Endothelial cell of umbilical vein (primary cell): ENCODE results near the gene SPATA2L. TPM values are rescaled to one million over a fixed set of nuclear protein-coding genes. Genes with fewer than 3 reads are reported as not detected.

ENCODE experiments used
- BruUV-seq: library from RNA; stranded (reverse); fragments of 400-500 nt; replicated peaks from 2 replicates; lab custom pipeline; 2021; lab: Mats Ljungman, UMichigan
- CTCF ChIA-PET: fragments of 300-600, 350-600 bp; sonication (Branson Sonifier 250); formaldehyde crosslinking; loops from one replicate; lab custom pipeline; 2021; ENCODE audit warnings: antibody characterized with exemption, inconsistent platforms; lab: Charles Lee
- POLR2A ChIA-PET: fragments of 300-600, 350-600 bp; sonication (Branson Sonifier 250); formaldehyde crosslinking; loops from one replicate; lab custom pipeline; 2021; ENCODE audit warnings: antibody characterized with exemption, inconsistent platforms; lab: Charles Lee
- DNase-seq: peaks from one replicate; pipeline ENCODE4 v3.0.0-alpha.2; 2011; ENCODE audit warnings: low read depth, low spot score
- FAIRE-seq: peaks from 2 replicates; lab custom pipeline; 2011; peaks lifted over from hg19 to GRCh38; lab: Jason Lieb, UNC
- H2AFZ ChIP-seq: 2 replicates; pipeline ENCODE4 v1.6.0; 2012; ENCODE audit warnings: low read depth, low read length, control low read depth, inconsistent platforms
- H3K27ac ChIP-seq: 2 replicates; pipeline ENCODE4 v1.5.1; 2011; ENCODE audit warnings: low read depth, mild to moderate bottlenecking, control low read depth, low read length, moderate library complexity; ENCODE audit not compliant: insufficient read depth
- H3K27me3 ChIP-seq, 2 experiments: 2 replicates each; pipeline versions ENCODE4 v1.6.0 to v1.6.1; 2011; ENCODE audit warnings: low read length in 2 of 2, mixed read lengths in 1 of 2; ENCODE audit not compliant: control insufficient read depth in 2 of 2, insufficient read depth in 2 of 2
- H3K36me3 ChIP-seq, 2 experiments: 2 replicates in 1 of 2; 3 replicates in 1 of 2; pipeline ENCODE4 v1.5.1; 2011; ENCODE audit warnings: low read length in 2 of 2, mild to moderate bottlenecking in 1 of 2, moderate library complexity in 1 of 2; ENCODE audit not compliant: control insufficient read depth in 2 of 2, insufficient read depth in 2 of 2; ENCODE audit errors: extremely low read depth in 1 of 2
- H3K4me1 ChIP-seq: 3 replicates; pipeline ENCODE4 v1.5.1; 2011; ENCODE audit warnings: mild to moderate bottlenecking, low read length; ENCODE audit not compliant: control insufficient read depth, insufficient read depth; ENCODE audit errors: extremely low read depth
- H3K4me2 ChIP-seq: 2 replicates; pipeline ENCODE4 v1.6.1; 2011; ENCODE audit warnings: low read length, control low read depth, mixed read lengths; ENCODE audit not compliant: insufficient read depth
- H3K4me3 ChIP-seq, 3 experiments: fragments of 200-600 bp in 1 of 3; sonication (generic), shearing (Covaris generic) in 1 of 3; replicated peaks in 1 of 3; 2 replicates each; pipeline ENCODE4 v1.5.1; 2011 to 2016; ENCODE audit warnings: control low read depth in 3 of 3, low read length in 3 of 3, mild to moderate bottlenecking in 2 of 3, inconsistent platforms in 1 of 3, low read depth in 1 of 3, moderate library complexity in 1 of 3; ENCODE audit not compliant: insufficient read depth in 1 of 3
- H3K79me2 ChIP-seq: 2 replicates; pipeline ENCODE4 v1.6.0; 2012; ENCODE audit warnings: low read length, inconsistent platforms; ENCODE audit not compliant: control insufficient read depth, insufficient read depth
- H3K9ac ChIP-seq: replicated peaks from 2 replicates; pipeline ENCODE3; 2011; ENCODE audit warnings: low read length, control low read depth; ENCODE audit not compliant: insufficient read depth; ENCODE audit errors: extremely low read depth
- H3K9me1 ChIP-seq: replicated peaks from 3 replicates; pipeline ENCODE4 v1.6.0; 2011; ENCODE audit warnings: mild to moderate bottlenecking, low read length; ENCODE audit not compliant: control insufficient read depth, insufficient read depth; ENCODE audit errors: extremely low read depth
- H3K9me3 ChIP-seq: replicated peaks from 2 replicates; pipeline ENCODE4 v1.5.1; 2012; ENCODE audit warnings: low read length, inconsistent platforms; ENCODE audit not compliant: control insufficient read depth, insufficient read depth
- H4K20me1 ChIP-seq: replicated peaks from 2 replicates; pipeline ENCODE3; 2011; ENCODE audit warnings: mild to moderate bottlenecking, low read length; ENCODE audit not compliant: control insufficient read depth, insufficient read depth; ENCODE audit errors: extremely low read depth
- CTCF ChIP-seq, 2 donors: IDR thresholded peaks; 1 replicate in 1 of 2; 2 replicates in 1 of 2; pipeline ENCODE4 v1.5.1; 2011; ENCODE audit warnings: low read length in 2 of 2, mild to moderate bottlenecking in 2 of 2, moderate library complexity in 2 of 2, control low read depth in 1 of 2, inconsistent platforms in 1 of 2, low read depth in 1 of 2; ENCODE audit not compliant: insufficient read depth in 1 of 2; ENCODE audit errors: extremely low read depth in 1 of 2
- EZH2 ChIP-seq: IDR thresholded peaks from 2 replicates; pipeline ENCODE4 v1.6.1; 2012; ENCODE audit warnings: borderline replicate concordance, low read depth, mild to moderate bottlenecking, moderate library complexity, low read length, inconsistent platforms; ENCODE audit not compliant: severe bottlenecking
- POLR2A ChIP-seq: IDR thresholded peaks from 2 replicates; pipeline ENCODE4 v1.6.1; 2012; ENCODE audit warnings: low read depth, mild to moderate bottlenecking, control low read depth, low read length
- POLR2AphosphoS5 ChIP-seq: IDR thresholded peaks from 2 replicates; pipeline ENCODE4 v1.6.1; 2012; ENCODE audit warnings: low read depth, mild to moderate bottlenecking, control low read depth, low read length, moderate library complexity; ENCODE audit not compliant: insufficient read depth
- dilution Hi-C: fragments of 300-500 bp; cut with MboI; formaldehyde crosslinking; loops from one replicate; pipeline ENCODE4 v1.15.0; 2019; ENCODE audit warnings: low sequenced_read_pairs; ENCODE audit not compliant: extremely low pct_ligation_motif_present
- intact Hi-C: fragments of 100-400 bp; cut with micrococcal nuclease; formaldehyde crosslinking; loops from one replicate; pipeline ENCODE4 v1.10.0; 2022
- polyA plus RNA-seq, 4 experiments: library from polyadenylated mRNA; depleted of rRNA in 3 of 4; stranded (reverse) in 3 of 4; unstranded in 1 of 4; fragments of >200 nt; gene quantifications; 2 replicates each; pipeline versions ENCODE4 v1.2.1 to v1.2.3, GENCODE V29; 2011 to 2012; ENCODE audit warnings: missing spikeins in 1 of 4
- total RNA-seq: library from RNA; stranded (reverse); gene quantifications from 2 replicates; pipeline ENCODE4 v1.2.3, GENCODE V29; 2021

SPATA2L gene
- total and polyA plus RNA-seq, 2 donors (not counting 3 experiments of a cell fraction or from before 2014, with no cell fraction given) = 7.3 to 7.4 TPM

GRCh38 chr16:89695875-89696669 is 5.4 kb downstream of the SPATA2L start:
- TF ChIP-seq POLR2A (peak; percentile 11), POLR2AphosphoS5 (no peak), EZH2 (no peak), CTCF (IDR thresholded peaks at IDR 0.05; ENCODE audit: extremely low read depth in 1 of 2, insufficient read depth in 1 of 2, low read depth in 1 of 2, low read length in 2 of 2) (no peak)
- Histone ChIP-seq H3K4me2 (no peak overlapping the region), H3K9ac (no peak overlapping the region), H3K27me3 (no peaks in the 10 kb centered on the region), H3K79me2 (no peaks in the 10 kb centered on the region), H3K36me3 (peaks cover 0 to 34% of the 10 kb centered on the region in 2 experiments), H3K9me1 (no peaks in the 10 kb centered on the region), H3K4me1 (peaks cover 9% of the 10 kb centered on the region), H4K20me1 (no peaks in the 10 kb centered on the region), H3K27ac (no peak overlapping the region), H3K4me3 (no peak overlapping the region), H2AFZ (no peak overlapping the region), H3K9me3 (no peaks in the 10 kb centered on the region)
- FAIRE-seq (no peak), DNase-seq (no peak)
- intact Hi-C loops (no loop called here), dilution Hi-C loops (no loop called here)
- ChIA-PET POLR2A (interaction anchor here (0.6 kb wide), 1 partner anchor 83 kb away, joined by 3 read pairs; no protein-coding TSS in a partner anchor), CTCF (interaction anchor here (2.0 kb wide), 1 partner anchor 10 kb away, joined by 5 read pairs; no protein-coding TSS in a partner anchor)
- BruUV-seq = TSS peak; percentile 19
